NCI-H187 treated with DMSO at 0.1 percent for 48 hours (cell line): ENCODE data around the gene TMEM258.
A peak's percentile ranks its signal among the peaks of the same experiment; 100 is the strongest.

Experiments
- DNase-seq: peaks from one replicate; lab custom pipeline; 2025; lab: John Stamatoyannopoulos, UW

The TMEM258 gene

DNA sequence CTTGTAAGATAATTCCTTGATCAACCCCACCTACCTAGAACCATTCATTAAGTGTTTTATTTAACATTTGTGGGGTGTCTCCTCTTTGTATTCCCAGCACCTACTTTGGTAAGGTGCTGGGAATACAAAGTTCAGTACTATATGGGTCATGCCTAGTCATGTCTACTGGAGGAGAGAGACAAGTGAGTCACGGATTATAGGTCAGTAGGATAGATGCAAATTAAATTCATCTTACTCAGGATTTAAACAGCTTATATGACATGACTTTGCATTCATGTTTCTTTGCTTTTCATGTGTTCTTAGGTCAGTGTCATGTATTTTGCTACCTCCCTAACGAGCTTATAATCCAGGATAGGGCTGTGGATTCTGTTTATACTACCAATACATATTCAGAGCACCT lies 27.8 kb upstream of the TMEM258 start:
- no peak for DNase-seq

- no peak for DNase-seq
These were observed 25.2 kb upstream of the TMEM258 start for GRCh38 chr11:61817471-61818202.

- DNase-seq = peak; percentile 67
These were observed 24.5 kb upstream of the TMEM258 start, which contains the start of gene FADS1 for GRCh38 chr11:61816736-61817455. Gene FADS1 (minus strand): TSS chr11:61817003. CDS start chr11:61816929, 74 bp downstream.

GRCh38 chr11:61815790-61816735 lies 23.7 kb upstream of the TMEM258 start:
- DNase-seq = no peak

- DNase-seq = no peak
These were observed 22.8 kb upstream of the TMEM258 start for GRCh38 chr11:61814958-61815789.

DNA sequence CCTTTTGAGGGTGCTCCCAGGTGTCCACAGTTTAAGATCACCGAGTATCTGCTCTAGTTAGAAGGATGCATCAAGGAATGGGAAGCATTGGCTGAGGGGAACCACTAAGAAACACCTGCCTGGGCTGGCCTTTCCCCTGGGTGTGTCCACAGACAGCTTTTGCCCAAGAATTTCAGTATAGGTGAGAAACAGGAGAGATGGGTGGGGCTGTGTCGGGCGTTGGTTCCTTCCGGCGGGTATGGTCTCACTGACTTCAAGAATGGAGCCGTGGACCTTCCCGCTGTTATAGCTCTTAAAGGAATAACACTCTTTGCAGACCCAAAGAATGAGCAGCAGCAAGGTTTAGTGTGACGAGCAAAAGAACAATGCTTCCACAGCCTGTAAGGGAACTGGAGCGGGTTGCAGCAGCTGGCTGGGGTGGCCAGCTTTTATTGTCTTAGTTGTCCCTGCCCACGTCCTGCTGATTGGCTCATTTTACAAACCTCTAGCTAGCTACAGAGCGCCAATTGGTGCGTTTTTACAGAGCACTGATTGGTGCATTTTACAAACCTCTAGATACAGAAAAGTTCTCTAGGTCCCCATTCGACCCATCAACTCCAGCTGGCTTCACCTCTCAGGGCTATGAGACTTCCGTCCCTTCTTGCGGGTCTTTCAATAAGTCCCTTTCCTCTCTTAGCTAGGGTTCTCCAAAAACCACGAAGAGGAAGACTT lies 22.0 kb upstream of the TMEM258 start:
- no peak for DNase-seq

DNA sequence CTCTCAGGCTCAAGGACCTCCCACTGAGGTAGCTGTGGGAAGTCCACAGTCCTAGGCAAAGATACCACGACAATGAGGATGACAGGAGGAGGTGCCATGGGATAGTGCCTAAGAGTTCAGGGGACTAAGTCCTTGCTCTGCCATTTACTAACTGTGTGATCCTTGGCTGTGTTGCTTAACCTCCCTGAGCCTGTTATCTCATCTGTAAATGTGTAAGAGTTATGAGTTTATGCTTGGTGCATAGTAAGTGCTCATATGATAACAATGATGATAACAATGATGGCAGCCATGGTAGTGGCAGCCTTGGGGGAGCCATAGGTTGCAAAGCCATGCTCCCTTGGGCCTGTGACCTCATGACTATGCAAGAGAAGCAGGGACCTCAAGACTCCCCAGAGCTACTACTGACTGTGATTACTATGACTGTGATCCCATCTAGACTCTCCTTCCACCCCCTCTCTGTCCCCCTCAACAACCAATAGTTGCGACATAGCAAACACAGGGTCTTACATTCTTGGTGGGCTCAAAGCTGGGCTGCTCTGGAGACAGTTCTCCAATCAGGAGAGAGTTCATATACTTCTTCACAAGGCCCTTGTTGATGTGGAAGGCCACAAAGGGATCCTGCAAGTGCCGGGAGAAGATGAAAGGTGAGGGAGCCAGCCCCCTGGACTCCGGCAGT lies 20.5 kb upstream of the TMEM258 start:
- no peak for DNase-seq

DNA sequence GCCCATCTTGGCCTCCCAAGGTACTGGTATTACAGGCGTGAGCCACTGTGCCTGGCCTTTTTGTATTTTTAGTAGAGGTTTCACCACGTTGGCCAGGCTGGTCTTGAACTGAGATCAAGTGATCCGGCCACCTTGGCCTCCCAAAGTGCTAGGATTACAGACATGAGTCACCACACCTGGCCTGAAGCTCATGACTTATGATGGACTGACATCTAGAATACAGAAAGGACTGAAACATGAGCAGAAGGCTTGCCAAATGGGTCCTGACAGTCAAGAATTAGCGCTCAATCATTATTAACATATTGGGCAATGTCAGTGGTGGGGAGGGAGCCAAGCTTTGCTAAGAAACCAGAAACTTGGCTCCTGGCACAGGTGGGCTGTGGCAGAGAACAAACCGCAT lies 19.4 kb upstream of the TMEM258 start:
- no peak for DNase-seq

- no peak for DNase-seq
These were observed 18.3 kb upstream of the TMEM258 start for GRCh38 chr11:61810671-61811175.

DNA sequence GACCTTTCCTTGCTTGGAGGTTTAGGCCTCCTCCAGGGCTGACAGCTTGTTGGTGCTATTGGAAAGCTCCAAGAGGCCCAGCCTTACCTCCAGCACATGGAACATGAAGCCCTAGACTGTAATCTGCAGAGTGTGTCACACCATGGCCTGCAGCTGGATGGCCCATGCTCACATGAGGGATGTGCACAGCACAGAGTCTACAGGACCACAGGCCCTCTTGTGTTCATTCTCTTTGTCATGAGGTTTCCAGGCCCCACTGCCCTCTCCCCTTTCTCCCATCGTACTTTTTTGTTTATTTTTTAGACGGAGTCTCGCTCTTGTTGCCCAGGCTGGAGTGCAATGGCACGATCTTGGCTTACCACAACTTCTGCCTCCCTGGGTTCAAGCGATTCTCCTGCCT lies 14.4 kb upstream of the TMEM258 start:
- no peak for DNase-seq

DNA sequence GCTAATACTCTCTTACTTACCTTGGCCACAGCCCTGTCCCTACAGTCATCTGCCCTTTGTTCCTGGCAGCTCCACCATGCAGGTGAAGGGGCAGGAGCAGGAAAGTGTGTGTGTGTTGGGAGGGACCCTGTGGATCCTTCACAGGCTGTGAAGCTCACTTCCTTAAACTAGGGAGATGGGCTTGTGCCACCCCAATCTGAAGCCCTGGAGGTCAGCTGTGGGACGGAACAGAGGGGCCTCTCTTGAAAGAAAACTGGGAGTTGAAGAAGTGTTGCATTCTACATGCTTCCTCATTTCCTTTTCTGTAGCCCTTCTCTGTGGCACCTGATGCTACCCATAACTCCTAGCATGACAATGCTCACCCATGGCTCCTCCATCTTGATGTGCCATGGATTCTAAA lies 12.7 kb upstream of the TMEM258 start:
- no peak for DNase-seq

DNA sequence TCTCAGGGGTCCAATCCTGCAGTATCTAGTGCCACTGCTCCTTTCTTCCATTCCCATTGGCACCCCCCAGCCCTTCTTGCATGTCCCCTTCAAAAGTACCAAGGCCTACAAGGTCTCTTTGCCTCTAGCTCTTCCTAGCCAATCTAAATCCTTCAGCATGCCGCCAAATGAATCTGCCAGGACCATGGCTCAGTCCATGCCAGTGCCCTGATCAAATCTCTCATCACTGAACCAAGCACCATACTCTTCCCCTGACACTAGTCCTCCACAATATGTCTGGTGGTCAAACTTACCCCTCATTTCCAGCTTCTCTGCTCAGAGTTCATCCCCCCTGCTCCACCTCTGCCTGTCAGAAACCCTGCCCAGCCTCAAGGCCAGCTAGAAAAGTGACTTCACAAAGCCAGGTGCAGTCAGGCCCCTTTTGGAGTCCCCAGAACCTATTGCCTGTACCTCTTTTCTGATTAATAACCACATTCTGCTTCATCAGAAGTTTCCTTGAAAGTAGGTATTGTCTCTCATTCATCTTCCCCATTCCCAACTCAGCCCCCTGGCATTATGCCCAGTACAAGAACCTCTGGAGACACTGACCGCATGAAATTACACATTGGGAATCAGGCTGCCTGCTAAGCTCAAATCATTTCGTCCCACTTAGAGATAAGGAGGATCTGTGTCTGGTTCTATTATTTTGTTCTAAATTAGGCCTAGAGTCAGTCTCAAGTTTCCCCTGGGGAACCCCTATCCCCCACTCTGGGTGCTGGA lies 11.7 kb upstream of the TMEM258 start:
- DNase-seq = no peak

DNA sequence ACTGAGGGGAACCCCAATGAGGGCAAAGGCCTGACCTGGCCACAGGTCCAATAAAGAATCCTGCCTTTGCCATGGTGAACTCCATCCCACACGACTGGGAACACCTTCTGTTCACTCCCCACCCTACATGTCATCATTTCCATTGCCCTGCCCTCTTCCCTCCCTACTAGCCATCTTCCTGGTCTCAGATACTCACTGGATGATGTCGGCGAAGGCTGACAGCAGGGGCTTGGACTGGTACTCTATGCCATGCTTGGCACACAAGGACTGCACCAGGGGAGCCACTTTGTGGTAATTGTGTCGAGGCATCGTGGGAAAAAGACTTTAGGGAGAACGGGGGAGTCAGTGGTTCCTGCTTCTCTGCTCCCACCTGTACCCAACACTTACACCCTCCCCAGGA lies 10.2 kb upstream of the TMEM258 start:
- DNase-seq = no peak

- no peak for DNase-seq
These were observed 8.2 kb upstream of the TMEM258 start for GRCh38 chr11:61800331-61801281.

DNA sequence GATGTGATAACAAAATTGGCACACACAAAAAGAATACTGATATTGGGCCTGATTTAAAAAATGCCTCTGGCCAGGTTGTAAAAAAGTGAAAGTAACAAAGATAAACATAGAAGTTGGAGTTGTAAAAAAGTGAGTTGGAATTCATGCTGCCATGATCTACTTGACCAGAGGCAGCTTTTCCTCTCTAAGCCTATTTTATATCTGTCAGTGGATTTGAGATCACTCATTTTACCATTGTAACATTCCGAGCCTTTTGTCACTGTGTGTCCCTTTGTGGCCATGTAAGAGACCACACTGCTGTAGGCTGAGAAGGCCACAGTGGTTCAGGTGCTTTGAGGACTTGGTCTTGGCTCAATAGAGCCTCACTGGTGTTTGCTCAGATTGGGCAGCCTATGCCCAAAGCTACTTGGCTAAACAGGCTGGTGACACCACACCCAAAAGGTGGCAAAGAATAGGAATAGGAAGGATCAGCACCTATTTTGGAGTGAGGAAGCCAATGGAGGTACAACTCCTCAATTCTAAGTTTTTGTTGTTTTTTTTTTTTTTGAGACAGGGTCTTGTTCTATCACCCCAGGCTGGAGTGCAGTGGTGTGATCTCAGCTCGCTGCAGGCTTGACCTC lies 7.4 kb upstream of the TMEM258 start:
- DNase-seq = no peak

- DNase-seq = no peak
These were observed 5.0 kb upstream of the TMEM258 start for GRCh38 chr11:61797263-61797944.

DNA sequence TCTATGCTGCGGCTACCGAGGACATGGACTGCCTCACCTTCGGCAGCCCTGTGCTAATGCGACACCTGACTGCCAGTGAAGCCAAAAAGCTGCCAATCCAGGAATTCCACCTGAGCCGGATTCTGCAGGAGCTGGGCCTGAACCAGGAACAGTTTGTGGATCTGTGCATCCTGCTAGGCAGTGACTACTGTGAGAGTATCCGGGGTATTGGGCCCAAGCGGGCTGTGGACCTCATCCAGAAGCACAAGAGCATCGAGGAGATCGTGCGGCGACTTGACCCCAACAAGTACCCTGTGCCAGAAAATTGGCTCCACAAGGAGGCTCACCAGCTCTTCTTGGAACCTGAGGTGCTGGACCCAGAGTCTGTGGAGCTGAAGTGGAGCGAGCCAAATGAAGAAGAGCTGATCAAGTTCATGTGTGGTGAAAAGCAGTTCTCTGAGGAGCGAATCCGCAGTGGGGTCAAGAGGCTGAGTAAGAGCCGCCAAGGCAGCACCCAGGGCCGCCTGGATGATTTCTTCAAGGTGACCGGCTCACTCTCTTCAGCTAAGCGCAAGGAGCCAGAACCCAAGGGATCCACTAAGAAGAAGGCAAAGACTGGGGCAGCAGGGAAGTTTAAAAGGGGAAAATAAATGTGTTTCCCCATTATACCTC lies 3.6 kb upstream of the TMEM258 start:
- DNase-seq = no peak
